GM19468 (cell line): Measurements from ENCODE around the gene RCOR2.
A peak's percentile ranks its signal among the peaks of the same experiment; 100 is the strongest.
"Not testable (repeated sequence)": the region's sequence is repeated elsewhere in the genome, so short reads cannot be mapped to it uniquely, and the experiment has no call there.

Experiments
- ATAC-seq: cut with Tn5 transposase; IDR thresholded peaks from one replicate; pipeline ENCODE4 v1.9.1; 2021; ENCODE audit warnings: mild to moderate bottlenecking, moderate library complexity, moderate number of reproducible peaks; ENCODE audit not compliant: unreplicated experiment; ENCODE audit errors: extremely low read depth

The RCOR2 gene

GRCh38 chr11:63916837-63917691, at the start of gene RCOR2:
Gene RCOR2 (minus strand): TSS chr11:63917164. CDS start chr11:63916456, 708 bp downstream.
- no peak for ATAC-seq

GRCh38 chr11:63966444-63966843, 49.5 kb upstream of the RCOR2 start:
- ATAC-seq: no peak

GRCh38 chr11:63963895-63964294, 46.9 kb upstream of the RCOR2 start:
- ATAC-seq: not testable (repeated sequence)

GRCh38 chr11:63961608-63962412, 44.8 kb upstream of the RCOR2 start:
- no peak for ATAC-seq

GRCh38 chr11:63958008-63958407, 41.0 kb upstream of the RCOR2 start:
- ATAC-seq: no peak

GRCh38 chr11:63952570-63952969, 35.6 kb upstream of the RCOR2 start:
- no peak for ATAC-seq

GRCh38 chr11:63951779-63952536, 35.0 kb upstream of the RCOR2 start:
- ATAC-seq: no peak

GRCh38 chr11:63945477-63946163, 28.7 kb upstream of the RCOR2 start:
- no peak for ATAC-seq

- no peak for ATAC-seq
Observed at GRCh38 chr11:63944987-63945386, 28.0 kb upstream of the RCOR2 start.

GRCh38 chr11:63942803-63943202, 25.8 kb upstream of the RCOR2 start:
- ATAC-seq: no peak

- ATAC-seq: no peak
Observed at GRCh38 chr11:63941901-63942300, 24.9 kb upstream of the RCOR2 start.

- no peak for ATAC-seq
Observed at GRCh38 chr11:63940786-63941185, 23.8 kb upstream of the RCOR2 start.

- ATAC-seq: no peak
Observed at GRCh38 chr11:63939397-63939891, 22.5 kb upstream of the RCOR2 start.

- peak; percentile 82 for ATAC-seq
Observed at GRCh38 chr11:63938479-63939396, 21.8 kb upstream of the RCOR2 start, which contains the start of gene NAA40. Gene NAA40 (plus strand): TSS chr11:63939002. CDS start chr11:63939097, 95 bp downstream.

- no peak for ATAC-seq
Observed at GRCh38 chr11:63937713-63938478, 20.9 kb upstream of the RCOR2 start.

- no peak for ATAC-seq
Observed at GRCh38 chr11:63933459-63933858, 16.5 kb upstream of the RCOR2 start.

- no peak for ATAC-seq
Observed at GRCh38 chr11:63931876-63932275, 14.9 kb upstream of the RCOR2 start.

- ATAC-seq: no peak
Observed at GRCh38 chr11:63931045-63931444, 14.1 kb upstream of the RCOR2 start.
